ENCODE data around the gene PRKCB. TPM values are rescaled to one million over a fixed set of nuclear protein-coding genes. Genes with fewer than 3 reads are reported as not detected.

Gene PRKCB
- polyA plus RNA-seq, 1 donor (not counting 4 experiments of a cell fraction or from before 2014, with no cell fraction given) = 0.18 TPM

DNA sequence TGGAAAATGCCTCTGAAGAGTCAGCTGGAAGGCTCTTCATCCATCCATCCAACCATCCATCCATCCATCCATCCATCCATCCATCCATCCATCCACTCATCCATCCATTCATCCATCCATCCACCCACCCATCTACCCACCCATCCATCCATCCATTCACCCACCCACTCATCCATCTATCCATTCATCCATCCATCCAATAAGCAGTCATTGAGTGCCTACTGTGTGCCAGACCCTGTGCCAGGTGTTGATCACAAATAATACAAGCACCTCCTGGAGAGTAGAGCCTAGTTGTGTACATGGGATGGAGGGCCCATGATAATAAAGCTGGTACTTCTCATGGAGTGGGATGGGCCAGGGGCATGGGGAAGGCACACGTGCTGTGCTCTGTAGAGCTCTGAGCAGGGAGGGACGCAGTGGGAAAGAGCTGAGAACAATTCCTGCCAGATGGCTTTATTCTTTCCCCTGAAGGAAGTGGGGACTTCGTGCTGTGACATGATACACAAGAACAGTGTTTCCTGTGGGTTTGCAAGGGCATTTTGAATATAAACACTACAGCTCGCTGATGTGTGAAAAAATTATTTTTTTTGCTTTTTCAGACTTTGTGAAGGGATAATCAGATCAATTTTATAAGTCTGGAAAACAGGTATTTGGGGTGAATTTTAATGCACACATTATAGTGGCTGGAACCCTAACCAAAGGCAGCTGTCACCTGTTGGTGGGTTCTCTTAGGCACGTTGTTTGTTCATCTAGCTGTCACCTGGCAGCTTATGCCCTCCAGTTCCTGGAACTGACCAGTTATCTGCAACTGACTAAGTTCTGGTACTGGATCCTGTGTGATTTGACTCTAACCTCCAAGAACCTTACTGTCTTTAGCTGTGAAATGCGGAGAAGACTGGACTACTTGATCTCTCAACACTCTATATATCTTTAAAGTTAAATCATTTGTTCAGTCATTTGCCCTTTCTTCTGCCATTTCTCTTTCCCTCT is 61.3 kb downstream of the PRKCB start:
- Histone ChIP-seq H3K9me3 (ENCODE audit: control insufficient read depth, low read depth, low read length) (no peaks in the 10 kb centered on the region), H3K79me2 (ENCODE audit: control insufficient read depth, insufficient read depth, low read length) (no peaks in the 10 kb centered on the region), H3K27me3 (ENCODE audit: control insufficient read depth, extremely low read depth, insufficient read depth, low read length) (no peaks in the 10 kb centered on the region), H3K4me3 (ENCODE audit: control insufficient read depth in 2 of 3, extremely low read depth in 1 of 3, insufficient read depth in 2 of 3, low read depth in 1 of 3, low read length in 3 of 3) (no peak overlapping the region), H3K9me1 (ENCODE audit: control insufficient read depth, extremely low read depth, insufficient read depth, low read length) (no peaks in the 10 kb centered on the region), H3K4me2 (ENCODE audit: control insufficient read depth, extremely low read depth, insufficient read depth, low read depth, low read length) (no peak overlapping the region), H3K4me1 (ENCODE audit: control insufficient read depth, extremely low read depth, insufficient read depth, low read length) (no peaks in the 10 kb centered on the region), H3K27ac (ENCODE audit: control insufficient read depth, insufficient read depth, low read length) (no peak overlapping the region), H3K9ac (ENCODE audit: control insufficient read depth, extremely low read depth, insufficient read depth, low read length) (no peak overlapping the region), H3K36me3 (ENCODE audit: control insufficient read depth in 2 of 2, extremely low read depth in 1 of 2, insufficient read depth in 2 of 2, low read length in 2 of 2) (no peaks in the 10 kb centered on the region), H2AFZ (ENCODE audit: control insufficient read depth, low read length) (no peak overlapping the region), H4K20me1 (ENCODE audit: control insufficient read depth, extremely low read depth, insufficient read depth, low read length) (no peaks in the 10 kb centered on the region)
- dilution Hi-C loops (cut with MboI; ENCODE audit: extremely low pct_ligation_motif_present, low sequenced_read_pairs) = no loop called here
- DNase-seq (ENCODE audit: low read depth, low spot score) (no peak), FAIRE-seq (no peak)
- TF ChIP-seq EZH2 (IDR thresholded peaks at IDR 0.05; ENCODE audit: low read length) (no peak), CTCF (optimal IDR thresholded peaks at IDR 0.05 in 1 of 3, IDR thresholded peaks at IDR 0.05 in 1 of 3, conservative IDR thresholded peaks at IDR 0.05 in 1 of 3; ENCODE audit: extremely low read depth in 1 of 3, insufficient read depth in 2 of 3, low read length in 3 of 3) (no peak)

DNA sequence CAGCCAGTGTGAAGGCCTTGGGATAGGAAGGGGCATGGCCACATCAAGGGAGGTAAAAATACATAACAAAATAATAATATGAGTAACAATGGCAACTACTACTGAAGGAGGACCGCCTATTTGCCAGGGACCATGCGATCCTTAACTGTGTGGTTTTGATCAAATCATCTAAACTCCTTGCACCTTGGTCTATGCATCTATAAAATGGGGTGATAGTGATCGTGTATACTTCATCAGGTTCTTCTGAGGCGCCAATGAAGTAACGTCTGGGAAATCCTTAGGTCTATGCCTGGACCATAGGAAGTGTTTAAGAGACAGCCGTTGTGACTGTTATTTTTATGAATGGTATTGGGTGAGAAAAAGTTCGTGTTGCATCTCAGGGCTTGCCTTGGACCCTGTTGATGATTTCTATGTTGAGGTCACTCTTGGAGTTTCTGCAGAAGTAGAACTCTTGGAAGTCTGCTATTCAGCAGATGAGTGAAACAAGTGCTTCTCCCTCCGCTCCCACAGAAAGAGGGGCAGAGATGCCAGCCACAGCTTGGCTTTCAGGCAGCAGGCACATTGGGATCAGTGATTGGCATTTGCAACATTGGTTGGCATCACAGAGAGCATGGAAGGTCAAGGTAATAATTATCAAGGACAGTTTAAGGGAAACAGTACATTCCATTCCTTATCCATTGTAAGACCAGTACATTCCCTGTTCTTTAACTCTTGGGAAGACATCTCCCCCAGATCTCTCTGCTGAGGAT is 63.1 kb downstream of the PRKCB start:
- no peak overlapping the region for H3K27ac ChIP-seq (ENCODE audit: control insufficient read depth, insufficient read depth, low read length)
- no peak for DNase-seq (ENCODE audit: low read depth, low spot score)
- no peaks in the 10 kb centered on the region for H3K9me3 ChIP-seq (ENCODE audit: control insufficient read depth, low read depth, low read length)
- no peaks in the 10 kb centered on the region for H4K20me1 ChIP-seq (ENCODE audit: control insufficient read depth, extremely low read depth, insufficient read depth, low read length)
- no peaks in the 10 kb centered on the region for H3K27me3 ChIP-seq (ENCODE audit: control insufficient read depth, extremely low read depth, insufficient read depth, low read length)
- no peak overlapping the region for H3K9ac ChIP-seq (ENCODE audit: control insufficient read depth, extremely low read depth, insufficient read depth, low read length)
- no peak for FAIRE-seq
- H2AFZ ChIP-seq (ENCODE audit: control insufficient read depth, low read length) = no peak overlapping the region
- TF ChIP-seq EZH2 (IDR thresholded peaks at IDR 0.05; ENCODE audit: low read length) = no peak
- no peak for TF ChIP-seq CTCF (optimal IDR thresholded peaks at IDR 0.05 in 1 of 3, IDR thresholded peaks at IDR 0.05 in 1 of 3, conservative IDR thresholded peaks at IDR 0.05 in 1 of 3; ENCODE audit: extremely low read depth in 1 of 3, insufficient read depth in 2 of 3, low read length in 3 of 3)
- no peaks in the 10 kb centered on the region for H3K36me3 ChIP-seq (ENCODE audit: control insufficient read depth in 2 of 2, extremely low read depth in 1 of 2, insufficient read depth in 2 of 2, low read length in 2 of 2)
- no peak overlapping the region for H3K4me2 ChIP-seq (ENCODE audit: control insufficient read depth, extremely low read depth, insufficient read depth, low read depth, low read length)
- H3K4me3 ChIP-seq (ENCODE audit: control insufficient read depth in 2 of 3, extremely low read depth in 1 of 3, insufficient read depth in 2 of 3, low read depth in 1 of 3, low read length in 3 of 3) = no peak overlapping the region
- H3K4me1 ChIP-seq (ENCODE audit: control insufficient read depth, extremely low read depth, insufficient read depth, low read length) = peaks cover 5% of the 10 kb centered on the region
- H3K79me2 ChIP-seq (ENCODE audit: control insufficient read depth, insufficient read depth, low read length) = no peaks in the 10 kb centered on the region
- no peaks in the 10 kb centered on the region for H3K9me1 ChIP-seq (ENCODE audit: control insufficient read depth, extremely low read depth, insufficient read depth, low read length)
- dilution Hi-C loops (cut with MboI; ENCODE audit: extremely low pct_ligation_motif_present, low sequenced_read_pairs) = no loop called here

Measured in keratinocyte (primary cell).